ENCODE measurements around the gene MAGI2. TPM values are rescaled to one million over a fixed set of nuclear protein-coding genes. Genes with fewer than 3 reads are reported as not detected.

MAGI2 gene
- total RNA-seq, 1 experiment from 2014 or later, result 0.22 TPM

GRCh38 chr7:79241288-79242060 is 212.0 kb downstream of the MAGI2 start:
- H3K4me1 ChIP-seq (ENCODE audit: control insufficient read depth in 1 of 2, insufficient read depth in 2 of 2, low read length in 2 of 2), result no peaks in the 10 kb centered on the region
- BruUV-seq (replicated peaks), result no TSS peak
- DNase-seq (ENCODE audit: low read depth, low spot score) (no peak), ATAC-seq (no peak)
- H3K27ac ChIP-seq (ENCODE audit: low read depth, low read length), result no peak overlapping the region
- H3K36me3 ChIP-seq (ENCODE audit: control insufficient read depth in 1 of 2, insufficient read depth in 2 of 2, low read length in 2 of 2), result no peaks in the 10 kb centered on the region
- ChIA-PET CTCF (no interaction called here), RAD21 (ENCODE audit: low non-redundant PET in 1 of 2, low total read pairs in 2 of 2, uncharacterized antibody in 2 of 2, unreplicated experiment in 2 of 2) (no interaction called here), POLR2A (no interaction called here)
- TF ChIP-seq RAD21 (IDR thresholded peaks at IDR 0.05; ENCODE audit: low read depth), result no peak
- TF ChIP-seq ZFX (IDR thresholded peaks at IDR 0.05), result no peak
- no peak for TF ChIP-seq POLR2A (IDR thresholded peaks at IDR 0.05; ENCODE audit: borderline replicate concordance, extremely low read depth, insufficient read depth, insufficient read length)
- no peak for TF ChIP-seq FOSL1 (IDR thresholded peaks at IDR 0.05; ENCODE audit: low read depth)
- TF ChIP-seq ELF1 (IDR thresholded peaks at IDR 0.05; ENCODE audit: borderline replicate concordance, low read depth), result no peak
- TF ChIP-seq EZH2 (IDR thresholded peaks at IDR 0.05), result no peak
- TF ChIP-seq ATF3 (IDR thresholded peaks at IDR 0.05), result no peak
- TF ChIP-seq REST (IDR thresholded peaks at IDR 0.05; ENCODE audit: low read depth), result no peak
- TF ChIP-seq YY1 (IDR thresholded peaks at IDR 0.05; ENCODE audit: extremely low read depth, insufficient replicate concordance, low read depth, low read length), result no peak
- TF ChIP-seq EGR1 (IDR thresholded peaks at IDR 0.05; ENCODE audit: low read depth), result no peak
- no peak for TF ChIP-seq CBX3 (IDR thresholded peaks at IDR 0.05; ENCODE audit: low read depth)
- TF ChIP-seq SP1 (IDR thresholded peaks at IDR 0.05; ENCODE audit: low read depth), result no peak
- TF ChIP-seq CEBPB (IDR thresholded peaks at IDR 0.05; ENCODE audit: low read depth), result no peak
- TF ChIP-seq SRF (IDR thresholded peaks at IDR 0.05; ENCODE audit: low read depth), result no peak
- H2AFZ ChIP-seq (ENCODE audit: low read depth, low read length, poor library complexity, severe bottlenecking), result no peak overlapping the region
- H3K4me2 ChIP-seq (ENCODE audit: low read length), result no peak overlapping the region
- no peaks in the 10 kb centered on the region for H3K27me3 ChIP-seq (ENCODE audit: insufficient read depth, low read length)
- no peak overlapping the region for H3K9ac ChIP-seq (ENCODE audit: low read length)
- H3K9me3 ChIP-seq (ENCODE audit: control insufficient read depth in 1 of 2, insufficient read depth in 1 of 2, low read depth in 1 of 2, low read length in 2 of 2), result no peaks in the 10 kb centered on the region
- no peak overlapping the region for H3K4me3 ChIP-seq (replicated peaks in 1 of 2; ENCODE audit: low read depth in 1 of 2, low read length in 2 of 2)
- H3K9me2 ChIP-seq (ENCODE audit: insufficient read depth), result no peaks in the 10 kb centered on the region
- H3K79me2 ChIP-seq (ENCODE audit: insufficient read depth, low read length), result no peaks in the 10 kb centered on the region
- intact Hi-C loops (cut with micrococcal nuclease), result no loop called here
- H4K20me1 ChIP-seq (ENCODE audit: insufficient read depth), result no peaks in the 10 kb centered on the region
